KOPT-K1 (cell line): Measurements from ENCODE around the gene APBB2.
"Not testable (repeated sequence)": the region's sequence is repeated elsewhere in the genome, so short reads cannot be mapped to it uniquely, and the experiment has no call there.

Experiments
- H3K27ac ChIP-seq: fragments of 200-600 bp; sonication (generic); 2 replicates; pipeline ENCODE4 v1.5.1; 2016; ENCODE audit warnings: antibody characterized with exemption, mild to moderate bottlenecking, low read depth, low read length; ENCODE audit not compliant: poor library complexity, severe bottlenecking
- H3K36me3 ChIP-seq: fragments of 200-600 bp; sonication (generic); 2 replicates; pipeline ENCODE4 v1.5.1; 2017; ENCODE audit warnings: antibody characterized with exemption, mild to moderate bottlenecking, low read length, moderate library complexity; ENCODE audit not compliant: insufficient read depth
- H3K9me3 ChIP-seq: fragments of 200-600 bp; sonication (generic); 2 replicates; pipeline ENCODE4 v1.5.1; 2017; ENCODE audit warnings: antibody characterized with exemption, low read length, mild to moderate bottlenecking; ENCODE audit not compliant: insufficient read depth, poor library complexity, severe bottlenecking

The APBB2 gene

DNA sequence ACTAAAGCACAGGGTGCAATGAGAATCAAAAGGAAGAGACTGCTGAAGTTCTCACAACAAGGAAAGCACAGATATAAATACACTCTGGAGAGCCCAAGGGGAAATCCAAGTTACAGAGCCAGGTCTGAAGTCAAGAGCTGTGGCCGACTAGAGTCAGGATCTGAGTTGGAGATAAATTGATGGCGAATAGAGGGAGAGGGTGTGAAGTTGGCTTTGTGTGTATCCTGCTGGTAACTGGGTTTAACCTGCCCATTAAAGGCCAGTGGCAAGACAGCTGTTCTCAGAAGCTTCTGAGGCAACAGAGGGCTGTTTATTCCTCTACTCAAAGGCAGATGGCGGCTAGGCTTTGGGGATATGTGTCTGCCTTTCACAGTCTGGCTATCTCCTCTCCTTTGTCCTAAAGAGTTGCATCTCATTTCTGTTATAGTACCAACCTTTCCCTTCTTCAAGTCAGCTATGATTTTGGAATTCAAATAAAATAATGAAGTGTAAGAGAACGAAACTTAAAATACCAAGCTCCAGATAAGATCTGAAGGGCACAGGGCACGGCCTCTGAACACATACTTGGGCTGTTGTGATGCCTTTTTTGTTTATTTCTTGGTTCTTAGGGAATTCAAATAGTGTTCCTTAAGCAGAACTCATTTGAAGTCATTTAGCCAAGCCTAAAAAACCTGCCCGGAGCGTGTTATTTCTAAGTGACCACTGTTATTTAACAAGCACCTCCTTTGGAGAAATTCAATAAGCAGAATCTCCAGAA, 142.1 kb downstream of the APBB2 start:
- no peak overlapping the region for H3K27ac ChIP-seq
- no peaks in the 10 kb centered on the region for H3K9me3 ChIP-seq
- no peaks in the 10 kb centered on the region for H3K36me3 ChIP-seq

DNA sequence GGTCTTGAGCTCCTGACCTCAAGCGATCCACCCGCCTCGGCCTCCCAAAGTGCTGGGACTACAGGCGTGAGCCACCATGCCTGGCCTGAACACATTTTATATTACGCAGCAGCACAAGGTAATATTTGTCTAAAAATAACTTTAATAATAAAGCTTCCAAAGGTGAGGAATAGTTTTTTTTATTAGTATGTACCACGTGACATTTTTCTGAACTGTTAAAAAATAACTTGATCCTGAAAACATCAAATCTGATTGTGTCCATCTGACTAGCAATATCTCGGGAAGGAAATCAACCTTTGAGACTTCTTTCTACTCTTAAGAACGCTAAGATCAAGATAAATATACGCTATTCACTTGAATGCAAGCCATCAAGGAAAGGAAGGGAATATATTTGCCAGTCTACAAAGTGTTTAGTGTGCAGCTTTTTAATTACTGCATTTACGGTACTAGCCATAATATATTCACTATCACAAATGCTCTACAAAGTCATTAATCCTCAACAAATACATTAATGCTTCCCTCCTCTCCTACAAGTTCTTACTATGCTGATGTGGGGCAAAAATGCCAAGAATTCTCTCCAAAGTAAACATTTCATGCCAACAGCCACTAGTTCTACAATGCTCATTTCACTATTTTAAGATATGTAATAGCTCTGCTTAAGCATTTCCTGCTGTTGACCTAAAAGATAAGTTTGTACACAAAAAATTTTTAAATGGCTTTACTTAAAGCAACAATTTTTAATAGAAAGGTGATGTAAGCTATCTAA, 143.6 kb downstream of the APBB2 start:
- Histone ChIP-seq H3K9me3 (no peaks in the 10 kb centered on the region), H3K36me3 (no peaks in the 10 kb centered on the region), H3K27ac (no peak overlapping the region)

DNA sequence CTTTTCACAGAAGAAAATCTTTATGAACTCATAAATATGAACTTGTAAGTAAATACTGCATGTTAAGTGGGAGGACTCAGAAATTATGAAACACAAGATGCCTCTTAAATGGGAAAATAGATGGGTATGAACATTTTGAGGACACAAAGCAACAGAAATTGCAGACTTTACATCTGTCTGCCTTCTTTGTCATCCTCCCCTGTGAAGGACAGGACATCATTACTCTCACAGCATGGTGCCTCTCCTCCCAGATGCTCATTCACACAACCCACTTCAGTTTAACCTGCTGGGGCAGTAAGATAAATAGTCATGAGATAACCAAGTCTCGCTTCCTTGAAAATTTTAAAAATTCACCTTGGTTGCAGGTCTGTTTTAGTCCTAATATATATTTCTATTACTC, 144.5 kb downstream of the APBB2 start:
- Histone ChIP-seq H3K27ac (no peak overlapping the region), H3K9me3 (no peaks in the 10 kb centered on the region), H3K36me3 (no peaks in the 10 kb centered on the region)

DNA sequence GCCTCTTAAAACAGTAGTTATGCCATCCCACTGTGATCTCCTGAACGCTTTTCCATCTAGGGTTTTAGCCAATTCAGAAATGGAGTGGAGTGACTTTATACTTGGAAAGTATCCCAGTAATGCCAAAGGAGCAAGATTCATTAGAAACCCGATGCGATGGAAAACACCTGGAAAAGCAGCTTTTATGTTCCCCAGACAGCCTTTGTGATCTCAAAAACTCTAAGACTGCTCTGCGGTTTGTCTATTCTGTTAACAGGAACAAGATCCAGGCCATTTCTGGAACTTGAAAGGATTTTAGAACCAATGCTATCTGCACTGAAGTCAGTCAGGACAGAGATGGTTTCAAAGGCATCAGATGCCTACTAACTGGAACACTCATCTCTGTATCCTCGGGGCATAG, 145.1 kb downstream of the APBB2 start:
- no peaks in the 10 kb centered on the region for H3K9me3 ChIP-seq
- H3K27ac ChIP-seq: no peak overlapping the region
- no peaks in the 10 kb centered on the region for H3K36me3 ChIP-seq

DNA sequence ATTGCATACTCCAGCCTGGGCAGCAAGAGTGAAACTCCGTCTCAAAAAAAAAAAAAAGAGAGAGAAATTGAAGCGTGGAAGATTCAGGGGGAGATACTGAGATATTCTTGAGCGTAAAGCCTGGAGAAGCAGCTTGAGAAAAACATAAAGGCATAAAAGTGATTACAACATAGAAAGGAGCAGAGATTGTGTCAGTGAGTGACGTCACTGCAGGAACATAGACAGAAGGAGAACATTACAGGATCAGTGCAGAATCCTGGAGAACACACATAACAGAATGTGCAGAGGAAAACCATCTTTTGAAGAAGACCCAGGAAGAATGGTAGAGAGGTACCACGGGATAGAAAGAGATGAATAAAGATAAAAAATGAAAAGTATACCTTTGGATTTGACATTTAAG, 147.0 kb downstream of the APBB2 start:
- no peaks in the 10 kb centered on the region for H3K36me3 ChIP-seq
- H3K9me3 ChIP-seq: no peaks in the 10 kb centered on the region
- no peak overlapping the region for H3K27ac ChIP-seq

DNA sequence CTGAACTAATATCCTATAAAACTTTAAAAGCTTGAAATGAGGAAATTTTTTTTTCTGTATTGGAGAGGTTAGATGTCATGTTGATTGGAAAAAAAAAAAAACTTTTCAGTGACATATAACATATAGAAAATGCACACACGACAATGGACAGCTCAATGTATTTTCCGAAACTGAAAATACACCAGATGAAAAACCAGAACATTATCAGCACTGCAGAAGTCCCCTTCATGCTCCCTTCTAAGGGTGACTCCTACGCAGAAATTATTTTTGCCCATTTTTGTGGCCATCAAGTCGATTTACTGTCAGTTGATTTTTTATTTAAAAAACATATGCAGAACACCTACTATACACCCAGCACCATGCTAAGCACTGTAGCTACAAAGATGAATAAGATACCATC, 148.3 kb downstream of the APBB2 start:
- Histone ChIP-seq H3K36me3 (no peaks in the 10 kb centered on the region), H3K9me3 (no peaks in the 10 kb centered on the region), H3K27ac (no peak overlapping the region)

DNA sequence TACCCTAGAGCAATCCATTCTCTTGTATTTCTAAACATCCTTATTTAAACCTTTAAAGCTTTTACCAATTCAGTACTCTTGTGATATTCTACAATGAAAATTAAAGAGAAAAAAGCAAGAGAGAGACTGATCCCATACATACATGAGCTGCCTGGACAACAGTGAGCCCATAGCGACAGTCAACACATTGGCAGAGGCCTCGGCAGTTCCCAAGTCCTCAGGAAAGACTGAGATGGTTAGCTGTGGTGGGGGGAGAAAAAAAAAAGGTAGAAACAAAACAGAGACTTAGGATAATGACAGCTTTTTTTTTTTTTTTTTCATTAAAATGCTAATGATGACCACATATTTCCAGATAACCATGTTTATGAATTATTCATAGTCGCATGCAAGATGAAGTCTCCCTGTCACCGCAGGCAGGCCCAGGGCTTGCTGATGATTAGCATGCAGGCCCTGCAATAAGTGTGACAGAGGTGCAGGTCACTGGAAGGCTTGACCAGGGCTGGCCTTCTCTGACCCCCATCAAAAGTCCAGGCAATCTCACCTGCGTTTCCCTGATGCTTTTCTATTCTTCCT, 148.8 kb downstream of the APBB2 start:
- no peak overlapping the region for H3K27ac ChIP-seq
- H3K36me3 ChIP-seq: no peaks in the 10 kb centered on the region
- H3K9me3 ChIP-seq: no peaks in the 10 kb centered on the region

DNA sequence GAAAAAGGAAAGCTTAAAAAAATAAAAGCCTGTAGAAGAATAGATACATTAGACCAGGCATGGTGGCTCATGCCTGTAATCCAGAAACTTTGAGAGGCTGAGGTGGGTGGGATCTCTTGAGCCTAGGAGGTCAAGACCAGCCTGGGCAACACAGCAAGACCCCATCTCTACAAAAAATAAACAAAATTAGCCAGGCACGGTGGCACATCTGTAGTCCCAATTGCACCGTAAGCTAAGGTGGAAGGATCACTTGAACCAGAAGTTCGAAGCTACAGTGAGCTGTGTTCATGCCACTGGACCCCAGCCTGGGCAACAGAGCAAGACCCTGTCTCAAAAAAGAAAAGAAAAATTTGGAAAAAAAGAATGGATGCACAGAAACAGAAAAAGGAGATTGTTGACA, 149.4 kb downstream of the APBB2 start:
- no peaks in the 10 kb centered on the region for H3K36me3 ChIP-seq
- H3K9me3 ChIP-seq: no peaks in the 10 kb centered on the region
- H3K27ac ChIP-seq: no peak overlapping the region

DNA sequence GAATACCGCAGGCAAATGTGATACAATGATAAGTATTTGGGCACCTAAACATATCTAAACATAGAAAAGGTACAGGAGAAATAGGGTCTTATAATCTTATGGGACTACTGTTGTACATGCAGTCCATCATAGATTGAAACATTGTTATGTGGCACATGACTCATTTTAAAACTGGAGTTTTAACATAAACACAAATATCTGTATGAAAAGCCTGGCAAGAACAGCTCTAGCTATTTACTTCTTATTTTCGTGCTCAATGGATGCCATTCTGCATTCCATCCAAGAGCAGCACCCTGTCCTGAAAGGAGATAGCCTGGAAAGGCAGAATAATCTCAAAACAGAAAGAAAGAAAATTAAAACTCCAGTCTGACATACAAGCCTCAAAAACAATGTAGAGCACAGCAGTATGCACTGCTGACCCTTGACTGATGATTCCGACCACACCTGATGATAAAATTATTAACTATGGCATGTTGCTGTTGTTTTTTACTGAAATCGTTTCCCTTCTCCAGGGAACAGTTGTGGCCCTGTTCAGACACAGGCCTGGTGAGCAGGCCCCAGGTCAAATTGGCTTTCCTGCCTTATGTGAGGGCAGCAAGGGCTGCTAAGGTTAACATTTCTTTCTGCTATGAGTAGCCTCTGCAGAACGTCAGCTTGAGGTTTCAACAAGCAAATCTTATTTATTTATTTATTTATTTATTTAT, 152.7 kb downstream of the APBB2 start:
- H3K9me3 ChIP-seq: no peaks in the 10 kb centered on the region
- H3K36me3 ChIP-seq: no peaks in the 10 kb centered on the region

DNA sequence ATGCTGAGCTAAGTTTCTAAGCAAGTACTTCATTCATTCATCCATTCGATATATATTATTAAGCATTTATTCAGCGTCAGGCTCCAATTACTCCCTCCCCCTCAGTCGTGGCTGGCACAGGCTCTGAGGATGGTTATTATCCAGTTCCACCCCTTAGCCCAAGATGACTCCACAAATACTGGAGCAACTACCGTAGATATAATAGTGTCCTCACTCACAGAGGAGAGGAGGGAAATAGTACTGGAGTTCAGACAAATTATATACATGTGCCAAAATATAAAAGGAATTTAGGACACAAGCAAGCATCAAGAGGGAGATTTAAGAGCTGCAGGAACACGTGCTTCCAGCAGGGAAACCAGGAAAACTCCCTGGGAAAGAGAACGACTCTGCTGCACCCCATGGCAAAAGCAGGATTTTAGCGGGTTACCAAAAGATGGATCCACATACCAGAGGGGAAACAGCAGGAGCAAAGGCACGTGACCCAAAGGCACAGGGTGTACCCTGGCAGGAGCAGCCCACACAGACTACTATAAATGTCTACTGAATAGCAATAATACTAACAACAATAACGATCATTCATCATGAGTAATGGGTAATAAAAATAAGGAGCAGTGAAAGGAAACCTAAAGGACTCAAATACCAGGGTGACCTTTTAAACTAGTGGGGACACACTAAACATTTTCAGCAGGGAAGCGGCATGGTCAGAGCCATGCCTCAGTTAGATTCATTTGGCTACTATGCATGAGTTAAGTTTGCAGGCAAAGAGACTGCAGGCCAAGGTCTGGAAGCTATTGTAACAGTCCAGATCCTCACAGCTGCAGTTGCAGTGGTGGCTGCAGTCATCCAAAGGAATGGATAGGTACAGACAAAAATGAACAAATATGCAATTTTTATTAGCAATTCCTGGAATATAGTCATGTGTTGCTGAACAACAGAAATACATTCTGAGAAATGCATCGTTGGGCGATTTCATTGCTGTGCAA, 153.7 kb downstream of the APBB2 start:
- Histone ChIP-seq H3K27ac (no peak overlapping the region), H3K9me3 (no peaks in the 10 kb centered on the region)

More for the DNA sequence above, 152.7 kb downstream of the APBB2 start:
- no peak overlapping the region for H3K27ac ChIP-seq

DNA sequence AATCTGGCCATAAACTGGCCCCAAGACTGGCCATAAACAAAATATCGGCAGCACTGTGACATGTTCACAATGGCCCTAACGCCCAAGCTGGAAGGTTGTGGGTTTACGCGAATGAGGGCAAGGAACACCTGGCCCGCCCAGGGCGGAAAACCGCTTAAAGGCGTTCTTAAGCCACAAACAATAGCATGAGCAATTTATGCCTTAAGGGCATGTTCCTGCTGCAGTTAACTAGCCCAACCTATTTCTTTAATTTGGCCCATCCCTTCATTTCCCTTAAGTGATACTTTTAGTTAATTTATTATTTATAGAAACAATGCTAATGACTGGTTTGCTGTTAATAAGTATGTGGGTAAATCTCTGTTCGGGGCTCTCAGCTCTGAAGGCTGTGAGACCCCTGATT, 154.9 kb downstream of the APBB2 start:
- H3K27ac ChIP-seq, H3K36me3 ChIP-seq, H3K9me3 ChIP-seq: not testable (repeated sequence)

More for the DNA sequence above, 153.7 kb downstream of the APBB2 start:
- no peaks in the 10 kb centered on the region for H3K36me3 ChIP-seq

DNA sequence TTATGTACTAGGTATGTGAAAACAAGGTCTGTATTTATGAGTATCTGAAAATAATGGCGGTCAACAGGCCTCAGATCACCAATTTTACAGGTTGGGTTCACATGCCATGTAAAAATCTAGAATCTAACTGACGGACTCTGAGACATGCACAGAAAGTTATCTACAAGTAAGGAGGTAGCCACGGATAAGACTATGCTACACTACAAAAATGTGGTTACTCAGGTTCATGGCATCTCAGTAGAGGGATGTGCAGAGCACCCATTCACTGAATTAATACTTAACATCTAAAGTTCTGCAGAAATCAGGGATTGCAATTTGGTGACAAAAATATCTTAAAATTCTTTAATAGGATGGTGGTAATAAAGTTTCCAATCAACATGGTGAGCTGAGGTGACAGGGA, 155.9 kb downstream of the APBB2 start:
- Histone ChIP-seq H3K36me3 (no peaks in the 10 kb centered on the region), H3K27ac (no peak overlapping the region), H3K9me3 (no peaks in the 10 kb centered on the region)

DNA sequence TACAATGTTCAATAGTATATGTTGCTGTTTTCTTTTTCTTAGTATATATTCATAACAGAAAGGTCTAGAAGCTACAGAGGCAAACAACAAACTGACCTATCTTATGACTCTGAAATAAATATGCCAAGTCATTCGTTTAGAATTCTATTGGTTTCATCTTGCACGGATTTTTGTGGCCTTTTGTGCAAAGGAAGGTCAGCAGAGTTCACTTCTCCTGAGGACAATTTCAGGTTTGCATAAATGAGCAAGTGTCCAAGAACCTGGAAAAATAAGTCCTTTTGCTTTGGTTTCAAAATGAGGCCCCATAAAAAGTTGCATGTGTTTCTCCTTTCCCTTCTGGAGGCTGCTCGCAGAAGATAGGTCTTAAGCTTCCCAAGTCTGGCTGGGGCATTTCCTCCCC, 156.9 kb downstream of the APBB2 start:
- Histone ChIP-seq H3K9me3 (no peaks in the 10 kb centered on the region), H3K36me3 (no peaks in the 10 kb centered on the region), H3K27ac (no peak overlapping the region)

DNA sequence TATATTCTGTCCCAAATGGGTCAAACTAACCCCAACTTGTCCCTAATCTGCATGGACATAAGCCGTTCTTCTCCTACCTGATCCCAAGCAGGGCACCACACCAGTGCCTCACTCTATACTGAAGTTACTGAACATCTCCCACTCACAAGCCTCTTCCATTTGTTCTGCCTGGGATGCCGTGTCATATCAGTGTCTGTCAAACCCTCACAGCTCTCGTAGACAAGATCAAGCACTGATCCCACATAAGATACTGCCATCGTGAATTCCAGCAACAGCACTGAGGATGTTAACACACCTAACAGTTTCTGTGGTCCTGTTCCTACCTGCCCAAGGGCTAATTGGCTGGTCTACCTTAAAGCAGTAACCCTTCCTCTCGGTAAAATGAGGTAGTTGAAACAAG, 162.1 kb downstream of the APBB2 start:
- Histone ChIP-seq H3K27ac (no peak overlapping the region), H3K36me3 (no peaks in the 10 kb centered on the region), H3K9me3 (no peaks in the 10 kb centered on the region)
